Measurements from ENCODE around the gene RANBP9. TPM values are rescaled to one million over a fixed set of nuclear protein-coding genes. Genes with fewer than 3 reads are reported as not detected.

The RANBP9 gene
- total and polyA plus RNA-seq, 2 of the 13 experiments (the other 11 are each of a cell fraction or from before 2014, with no cell fraction given): 26.6 to 30.6 TPM

DNA sequence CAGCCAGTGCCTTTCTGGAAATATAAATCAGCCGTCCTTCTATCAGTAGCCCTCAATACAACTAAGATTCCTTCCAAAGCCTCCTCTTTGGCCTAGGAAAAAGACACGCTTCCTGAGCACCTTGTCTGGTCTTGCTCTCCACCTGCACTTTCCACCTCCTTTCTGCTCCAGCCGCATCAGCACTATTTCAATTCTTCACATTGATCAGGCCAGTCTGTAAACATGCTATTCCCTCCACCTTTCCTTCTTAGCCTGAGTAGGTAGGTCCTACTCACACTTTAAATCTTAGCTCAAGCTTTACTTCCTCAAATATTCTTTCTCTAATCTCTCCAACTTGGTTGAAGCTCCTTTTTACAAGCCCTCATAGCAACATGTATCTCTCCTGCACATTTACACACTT, 11.4 kb downstream of the RANBP9 start:
- H3K27me3 ChIP-seq (ENCODE audit: control insufficient read depth in 1 of 2, insufficient read depth in 2 of 2, low read length in 2 of 2): no peaks in the 10 kb centered on the region
- H3K27ac ChIP-seq (ENCODE audit: extremely low read length, insufficient read depth, low read length): no peak overlapping the region
- peaks cover 28% of the 10 kb centered on the region for H4K20me1 ChIP-seq (ENCODE audit: insufficient read depth, low read length)
- DNase-seq (ENCODE audit: low spot score) (no peak), FAIRE-seq (no peak), ATAC-seq (no peak)
- ChIA-PET POLR2A (interaction anchor here (1.0 to 2.0 kb wide), 3 partner anchors 9 to 126 kb away, joined by 3 to 7 read pairs (median 6); partner anchors contain the start of genes RANBP9 and SIRT5), CTCF (ENCODE audit: low intra/inter-chr PET ratio, low total read pairs) (no interaction called here)
- BruUV-seq (replicated peaks): no TSS peak
- H3K9me3 ChIP-seq (ENCODE audit: low read length): no peaks in the 10 kb centered on the region
- intact Hi-C loops (cut with micrococcal nuclease; ENCODE audit: unreplicated experiment): no loop called here
- no peak overlapping the region for H3K4me3 ChIP-seq (replicated peaks in 1 of 3; ENCODE audit: insufficient read depth in 1 of 3, low read depth in 2 of 3, low read length in 3 of 3)
- no peak overlapping the region for H3K9ac ChIP-seq (ENCODE audit: insufficient read depth, low read depth, low read length)
- H3K36me3 ChIP-seq (replicated peaks in 1 of 2; ENCODE audit: control insufficient read depth in 1 of 2, insufficient read depth in 2 of 2, low read length in 2 of 2): peaks cover 0 to 24% of the 10 kb centered on the region in 2 experiments; a peak in 3 of 5 replicates
- TF ChIP-seq CEBPG (CRISPR knock-in tag; IDR thresholded peaks at IDR 0.05) (no peak), MAFF (IDR thresholded peaks at IDR 0.05; ENCODE audit: low read depth, low read length) (peak; percentile 56), MAFK (conservative IDR thresholded peaks at IDR 0.05 in 1 of 2, IDR thresholded peaks at IDR 0.05 in 1 of 2; ENCODE audit: low read length in 2 of 2) (peak; percentile 65 to 67), ZNF713 (CRISPR knock-in tag; IDR thresholded peaks at IDR 0.05) (no peak), ZNF136 (CRISPR knock-in tag; IDR thresholded peaks at IDR 0.05; ENCODE audit: low read depth) (no peak)
- H3K79me2 ChIP-seq (ENCODE audit: insufficient read depth, low read length): peaks cover 98% of the 10 kb centered on the region
- H2AFZ ChIP-seq (ENCODE audit: low read length): no peak overlapping the region
- in situ Hi-C loops (cut with HindIII; ENCODE audit: extremely low pct_ligation_motif_present, low pct_unique_long_range_greater_than_20kb): no loop called here
- no peak overlapping the region for H3K4me2 ChIP-seq (ENCODE audit: low read depth, low read length)
- 98% methylated on average over 3 of the region's 3 CpGs for WGBS (ENCODE audit: low lambda C conversion rate)
- peaks cover 51% of the 10 kb centered on the region for H3K4me1 ChIP-seq (ENCODE audit: insufficient read depth, low read length)

DNA sequence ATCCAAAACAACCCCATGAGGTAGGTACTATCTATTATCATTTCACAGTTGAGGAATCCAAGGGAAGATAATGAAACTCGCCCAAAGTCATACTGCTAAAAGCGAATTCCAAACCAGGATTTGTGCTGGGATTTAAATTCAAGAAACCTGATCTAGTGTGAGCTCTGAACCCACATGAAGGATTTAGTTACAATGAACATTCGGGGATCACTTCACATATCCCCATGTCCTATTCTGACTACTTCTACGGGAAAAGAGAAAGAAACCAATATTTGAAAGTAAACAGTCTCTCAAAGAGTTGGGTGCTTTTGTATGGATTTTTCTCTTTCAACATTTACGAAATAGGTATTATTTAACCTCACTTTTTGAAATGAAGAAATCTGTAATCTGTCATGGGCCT, 12.9 kb downstream of the RANBP9 start:
- WGBS (ENCODE audit: low lambda C conversion rate): 50% methylated on average over 5 of the region's 5 CpGs
- ATAC-seq (peak; percentile 81), DNase-seq (ENCODE audit: low spot score) (peak; percentile 42), FAIRE-seq (no peak)
- Histone ChIP-seq H3K4me1 (ENCODE audit: insufficient read depth, low read length) (peaks cover 46% of the 10 kb centered on the region), H3K4me2 (ENCODE audit: low read depth, low read length) (no peak overlapping the region), H3K4me3 (replicated peaks in 1 of 3; ENCODE audit: insufficient read depth in 1 of 3, low read depth in 2 of 3, low read length in 3 of 3) (no peak overlapping the region), H3K27ac (ENCODE audit: extremely low read length, insufficient read depth, low read length) (peak overlapping the region; percentile 45), H3K27me3 (ENCODE audit: control insufficient read depth in 1 of 2, insufficient read depth in 2 of 2, low read length in 2 of 2) (no peaks in the 10 kb centered on the region), H3K36me3 (replicated peaks in 1 of 2; ENCODE audit: control insufficient read depth in 1 of 2, insufficient read depth in 2 of 2, low read length in 2 of 2) (peaks cover 0 to 28% of the 10 kb centered on the region in 2 experiments; a peak in 3 of 5 replicates), H4K20me1 (ENCODE audit: insufficient read depth, low read length) (peaks cover 22% of the 10 kb centered on the region; the same call in 1 of the 2 replicates), H3K79me2 (ENCODE audit: insufficient read depth, low read length) (peaks cover 93% of the 10 kb centered on the region), H3K9me3 (ENCODE audit: low read length) (no peaks in the 10 kb centered on the region), H2AFZ (ENCODE audit: low read length) (no peak overlapping the region), H3K9ac (ENCODE audit: insufficient read depth, low read depth, low read length) (no peak overlapping the region)
- POLR2A ChIA-PET: interaction anchor here (0.5 kb wide), 1 partner anchor 60 kb away, joined by 3 read pairs; no protein-coding TSS in a partner anchor
- CTCF ChIA-PET (ENCODE audit: low intra/inter-chr PET ratio, low total read pairs): no interaction called here
- in situ Hi-C loops (cut with HindIII; ENCODE audit: extremely low pct_ligation_motif_present, low pct_unique_long_range_greater_than_20kb) (no loop called here), intact Hi-C loops (cut with micrococcal nuclease; ENCODE audit: unreplicated experiment) (no loop called here)
- no TSS peak for BruUV-seq (replicated peaks)
- TF ChIP-seq ZXDC (CRISPR knock-in tag; IDR thresholded peaks at IDR 0.05): no peak
- peak; percentile 62; the same call in 1 of the 2 replicates for TF ChIP-seq PRDM15 (CRISPR knock-in tag; IDR thresholded peaks at IDR 0.05)
